ENCODE measurements around the gene PROSER2.

The PROSER2 gene

GRCh38 chr10:11805792-11806191, 17.4 kb upstream of the PROSER2 start:
- TF ChIP-seq TAF1 (IDR thresholded peaks at IDR 0.05; ENCODE audit: borderline replicate concordance, low read depth, low read length) (no peak), POLR2AphosphoS5 (IDR thresholded peaks at IDR 0.05; ENCODE audit: low read depth, low read length) (no peak), POLR2A (IDR thresholded peaks at IDR 0.05; ENCODE audit: low read depth, low read length) (no peak)
- no peak for DNase-seq (ENCODE audit: insufficient read length)

GRCh38 chr10:11806706-11807105, 16.4 kb upstream of the PROSER2 start:
- no peak for FAIRE-seq
- no peak for TF ChIP-seq POLR2A (IDR thresholded peaks at IDR 0.05; ENCODE audit: low read depth, low read length)
- DNase-seq (ENCODE audit: insufficient read length) = no peak

More at GRCh38 chr10:11805792-11806191, 17.4 kb upstream of the PROSER2 start:
- no peak for FAIRE-seq

GRCh38 chr10:11808808-11809207, 14.3 kb upstream of the PROSER2 start:
- no peak for FAIRE-seq
- TF ChIP-seq POLR2A (IDR thresholded peaks at IDR 0.05; ENCODE audit: low read depth, low read length) = no peak
- no peak for TF ChIP-seq TAF1 (IDR thresholded peaks at IDR 0.05; ENCODE audit: borderline replicate concordance, low read depth, low read length)
- no peak for TF ChIP-seq POLR2AphosphoS5 (IDR thresholded peaks at IDR 0.05; ENCODE audit: low read depth, low read length)
- no peak for DNase-seq (ENCODE audit: insufficient read length)

- TF ChIP-seq POLR2AphosphoS5 (IDR thresholded peaks at IDR 0.05; ENCODE audit: low read depth, low read length) (no peak), TAF1 (IDR thresholded peaks at IDR 0.05; ENCODE audit: borderline replicate concordance, low read depth, low read length) (no peak), POLR2A (IDR thresholded peaks at IDR 0.05; ENCODE audit: low read depth, low read length) (no peak)
- FAIRE-seq (no peak), DNase-seq (ENCODE audit: insufficient read length) (no peak)
These were observed 12.8 kb upstream of the PROSER2 start for GRCh38 chr10:11810313-11810766.

GRCh38 chr10:11810973-11811372, 12.2 kb upstream of the PROSER2 start:
- TF ChIP-seq TAF1 (IDR thresholded peaks at IDR 0.05; ENCODE audit: borderline replicate concordance, low read depth, low read length) (no peak), POLR2A (IDR thresholded peaks at IDR 0.05; ENCODE audit: low read depth, low read length) (no peak), POLR2AphosphoS5 (IDR thresholded peaks at IDR 0.05; ENCODE audit: low read depth, low read length) (no peak)
- FAIRE-seq (no peak), DNase-seq (ENCODE audit: insufficient read length) (no peak)

GRCh38 chr10:11813177-11813576, 10.0 kb upstream of the PROSER2 start:
- DNase-seq (ENCODE audit: insufficient read length) (no peak), FAIRE-seq (no peak)
- TF ChIP-seq POLR2A (IDR thresholded peaks at IDR 0.05; ENCODE audit: low read depth, low read length) = no peak
- TF ChIP-seq TAF1 (IDR thresholded peaks at IDR 0.05; ENCODE audit: borderline replicate concordance, low read depth, low read length) = no peak
- no peak for TF ChIP-seq POLR2AphosphoS5 (IDR thresholded peaks at IDR 0.05; ENCODE audit: low read depth, low read length)

- TF ChIP-seq TAF1 (IDR thresholded peaks at IDR 0.05; ENCODE audit: borderline replicate concordance, low read depth, low read length) (no peak), POLR2A (IDR thresholded peaks at IDR 0.05; ENCODE audit: low read depth, low read length) (no peak), POLR2AphosphoS5 (IDR thresholded peaks at IDR 0.05; ENCODE audit: low read depth, low read length) (no peak)
- no peak for FAIRE-seq
- no peak for DNase-seq (ENCODE audit: insufficient read length)
These were observed 9.1 kb upstream of the PROSER2 start for GRCh38 chr10:11813855-11814567.

- TF ChIP-seq POLR2AphosphoS5 (IDR thresholded peaks at IDR 0.05; ENCODE audit: low read depth, low read length) = no peak
- no peak for TF ChIP-seq TAF1 (IDR thresholded peaks at IDR 0.05; ENCODE audit: borderline replicate concordance, low read depth, low read length)
- TF ChIP-seq POLR2A (IDR thresholded peaks at IDR 0.05; ENCODE audit: low read depth, low read length) = no peak
- DNase-seq (ENCODE audit: insufficient read length) (no peak), FAIRE-seq (no peak)
These were observed 4.1 kb upstream of the PROSER2 start for GRCh38 chr10:11819027-11819426.

GRCh38 chr10:11822026-11822756, 965 bp upstream of the PROSER2 start:
- DNase-seq (ENCODE audit: insufficient read length) = no peak
- no peak for FAIRE-seq
- TF ChIP-seq TAF1 (IDR thresholded peaks at IDR 0.05; ENCODE audit: borderline replicate concordance, low read depth, low read length) = no peak
- no peak for TF ChIP-seq POLR2A (IDR thresholded peaks at IDR 0.05; ENCODE audit: low read depth, low read length)
- TF ChIP-seq POLR2AphosphoS5 (IDR thresholded peaks at IDR 0.05; ENCODE audit: low read depth, low read length) = no peak

- DNase-seq (ENCODE audit: insufficient read length) (no peak), FAIRE-seq (no peak)
- TF ChIP-seq TAF1 (IDR thresholded peaks at IDR 0.05; ENCODE audit: borderline replicate concordance, low read depth, low read length) (no peak), POLR2A (IDR thresholded peaks at IDR 0.05; ENCODE audit: low read depth, low read length) (no peak), POLR2AphosphoS5 (IDR thresholded peaks at IDR 0.05; ENCODE audit: low read depth, low read length) (no peak)
These were observed 391 bp upstream of the PROSER2 start for GRCh38 chr10:11822809-11823121.

GRCh38 chr10:11823989-11824346, 812 bp downstream of the PROSER2 start:
- DNase-seq (ENCODE audit: insufficient read length) (no peak), FAIRE-seq (no peak)
- TF ChIP-seq TAF1 (IDR thresholded peaks at IDR 0.05; ENCODE audit: borderline replicate concordance, low read depth, low read length) (no peak), POLR2A (IDR thresholded peaks at IDR 0.05; ENCODE audit: low read depth, low read length) (no peak), POLR2AphosphoS5 (IDR thresholded peaks at IDR 0.05; ENCODE audit: low read depth, low read length) (no peak)

GRCh38 chr10:11824376-11824775, 1.2 kb downstream of the PROSER2 start:
- TF ChIP-seq POLR2A (IDR thresholded peaks at IDR 0.05; ENCODE audit: low read depth, low read length) (no peak), POLR2AphosphoS5 (IDR thresholded peaks at IDR 0.05; ENCODE audit: low read depth, low read length) (no peak), TAF1 (IDR thresholded peaks at IDR 0.05; ENCODE audit: borderline replicate concordance, low read depth, low read length) (no peak)
- DNase-seq (ENCODE audit: insufficient read length) (no peak), FAIRE-seq (no peak)
